HepG2 (cell line): ENCODE measurements around the gene SUN5. TPM values are rescaled to one million over a fixed set of nuclear protein-coding genes. Genes with fewer than 3 reads are reported as not detected.

Source experiments
- ARNT ChIP-seq: fragments of 450-650 bp; IDR thresholded peaks from 2 replicates; pipeline ENCODE4 v1.6.1; 2017
- ATF7-NPFF ChIP-seq: sonication (generic); formaldehyde crosslinking; IDR thresholded peaks from 2 replicates; pipeline ENCODE4 v1.8.1; 2023; ENCODE audit warnings: mild to moderate bottlenecking, low read depth, missing genetic modification reagents, moderate library complexity
- BRD4 ChIP-seq: sonication (generic); formaldehyde crosslinking; IDR thresholded peaks from 2 replicates; pipeline ENCODE4 v1.4.0; 2020; ENCODE audit warnings: missing genetic modification reagents
- CENPT ChIP-seq: sonication (generic); formaldehyde crosslinking; IDR thresholded peaks from 2 replicates; pipeline ENCODE4 v1.8.0; 2022; ENCODE audit warnings: low read depth, mild to moderate bottlenecking, moderate library complexity, missing genetic modification reagents
- CREBL2 ChIP-seq: sonication (generic); formaldehyde crosslinking; IDR thresholded peaks from 2 replicates; pipeline ENCODE4 v1.8.1; 2023; ENCODE audit warnings: missing genetic modification reagents, mild to moderate bottlenecking, borderline replicate concordance
- FOSL2 ChIP-seq: sonication (generic); formaldehyde crosslinking; IDR thresholded peaks from 2 replicates; pipeline ENCODE4 v1.4.0; 2020; ENCODE audit warnings: missing genetic modification reagents
- MAFG ChIP-seq: sonication (generic); formaldehyde crosslinking; IDR thresholded peaks from 2 replicates; pipeline ENCODE4 v1.5.1; 2020; ENCODE audit warnings: mild to moderate bottlenecking, missing genetic modification reagents
- MXD3 ChIP-seq: IDR thresholded peaks from 2 replicates; pipeline ENCODE4 v1.6.1; 2016; ENCODE audit warnings: mild to moderate bottlenecking, missing biosample characterization, missing genetic modification reagents
- NCOA1 ChIP-seq: sonication (generic); formaldehyde crosslinking; IDR thresholded peaks from 2 replicates; pipeline ENCODE4 v1.9.0; 2021; ENCODE audit warnings: missing genetic modification reagents
- RBFOX2 ChIP-seq: fragments of 200-400 bp; formaldehyde crosslinking; IDR thresholded peaks from 2 replicates; pipeline ENCODE4 v1.6.1; 2017; ENCODE audit warnings: low read depth, mild to moderate bottlenecking, low read length
- TFDP1 ChIP-seq: IDR thresholded peaks from 2 replicates; pipeline ENCODE4 v1.6.1; 2016; ENCODE audit warnings: missing compliant biosample characterization, missing genetic modification reagents, borderline replicate concordance
- ZFP62 ChIP-seq: sonication (generic); formaldehyde crosslinking; IDR thresholded peaks from 2 replicates; pipeline ENCODE4 v1.4.0; 2020; ENCODE audit warnings: missing genetic modification reagents
- ZNF263 ChIP-seq: sonication (generic); formaldehyde crosslinking; IDR thresholded peaks from 2 replicates; pipeline ENCODE4 v1.4.0; 2020; ENCODE audit warnings: missing genetic modification reagents
- ZNF609 ChIP-seq: sonication (generic); formaldehyde crosslinking; IDR thresholded peaks from 2 replicates; pipeline ENCODE4 v1.4.0; 2020; ENCODE audit warnings: mild to moderate bottlenecking, missing genetic modification reagents, borderline replicate concordance
- ZNF670 ChIP-seq: sonication (generic); formaldehyde crosslinking; IDR thresholded peaks from 2 replicates; pipeline ENCODE4 v1.8.0; 2022; ENCODE audit warnings: mild to moderate bottlenecking, missing genetic modification reagents, borderline replicate concordance
- ZNF724P ChIP-seq: sonication (generic); formaldehyde crosslinking; IDR thresholded peaks from 2 replicates; pipeline ENCODE4 v1.8.0; 2022; ENCODE audit warnings: missing genetic modification reagents, borderline replicate concordance
- ZNF792 ChIP-seq: IDR thresholded peaks from 2 replicates; pipeline ENCODE4 v1.6.1; 2016
- polyA plus RNA-seq, 8 experiments: library from polyadenylated mRNA; depleted of rRNA in 3 of 8; stranded (reverse) in 7 of 8; unstranded in 1 of 8; fragments of >200 nt; fragmentation: Illumina TruSeq in 4 of 8; extraction: Trizol in 4 of 8; gene quantifications; 2 replicates each; pipeline versions ENCODE4 v1.2.1 to v1.2.3, GENCODE V29; 2011 to 2016; ENCODE audit warnings: low read depth in 4 of 8, missing spikeins in 1 of 8, mixed read lengths in 1 of 8; ENCODE audit not compliant: insufficient read depth in 1 of 8
- total RNA-seq, 5 experiments: library from RNA; depleted of rRNA; stranded (reverse); fragments of >200 nt; fragmentation: Illumina TruSeq; extraction: Trizol; gene quantifications; 2 replicates each; pipeline ENCODE4 v1.2.3, GENCODE V29; 2016; ENCODE audit warnings: low read depth in 1 of 5
- TF ChIP-seq, protein P1 (sequence below): sonication (generic); formaldehyde crosslinking; conservative IDR thresholded peaks from 2 replicates; pipeline ENCODE4 v1.8.0; 2022; ENCODE audit warnings: low read depth, missing genetic modification reagents
- TF ChIP-seq, protein P2 (sequence below): sonication (generic); formaldehyde crosslinking; IDR thresholded peaks from 2 replicates; pipeline ENCODE4 v1.8.1; 2023; ENCODE audit warnings: mild to moderate bottlenecking, missing genetic modification reagents

Gene SUN5
- total and polyA plus RNA-seq, 2 of the 13 experiments (the other 11 are each of a cell fraction or from before 2014, with no cell fraction given): not detected

DNA sequence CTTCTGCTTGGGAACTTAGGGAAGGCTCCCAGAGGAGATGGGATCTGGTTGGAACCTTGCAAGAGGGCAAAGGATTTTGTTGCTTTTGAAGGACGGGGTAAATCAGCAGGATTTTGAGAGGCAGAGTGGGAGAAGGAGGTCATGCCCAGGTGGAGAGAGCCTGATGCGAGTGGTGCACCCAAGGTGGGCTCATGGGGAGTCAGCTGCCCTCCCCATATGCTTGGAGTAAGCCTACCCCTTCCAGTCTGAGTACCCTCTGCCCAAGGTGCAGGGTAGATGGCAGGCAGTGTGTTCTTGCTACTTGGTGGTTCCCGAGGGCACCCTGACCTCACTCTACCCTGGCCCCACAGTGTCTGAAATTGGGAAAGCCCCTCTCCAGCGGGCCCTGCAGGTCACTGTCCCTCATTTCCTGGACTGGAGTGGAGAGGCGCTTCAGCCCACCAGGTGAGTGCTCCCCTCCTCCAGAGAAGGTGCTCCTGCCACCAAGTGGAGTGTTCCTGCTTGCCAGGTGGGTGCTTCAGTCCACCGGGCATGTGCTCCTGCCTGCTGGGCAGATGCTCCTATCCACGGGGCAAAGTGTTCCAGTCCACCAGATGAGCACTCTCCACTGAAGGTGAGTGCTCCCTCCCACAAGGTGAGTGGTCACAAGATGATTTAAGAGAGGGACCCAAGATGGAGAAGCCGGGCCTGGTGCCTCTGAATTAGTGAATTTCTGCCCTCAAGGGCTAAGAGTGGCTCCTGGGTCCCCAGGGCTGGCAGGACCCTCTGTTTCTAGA lies 6.6 kb upstream of the SUN5 start (continued):
- TF ChIP-seq CREBL2 (CRISPR knock-in tag): peak; percentile 67; the same call in 1 of the 2 replicates
- no peak for TF ChIP-seq TFDP1 (CRISPR knock-in tag)
- TF ChIP-seq ZNF263 (CRISPR knock-in tag): peak; percentile 100
- no peak for TF ChIP-seq ZNF670 (CRISPR knock-in tag)
- TF ChIP-seq MXD3 (CRISPR knock-in tag): 0 out of 2 replicates have a peak, but pooled peaks have one; percentile 8
- no peak for TF ChIP-seq FOSL2 (CRISPR knock-in tag)
- no peak for TF ChIP-seq ZNF792 (CRISPR knock-in tag)
- TF ChIP-seq, protein P1, sequence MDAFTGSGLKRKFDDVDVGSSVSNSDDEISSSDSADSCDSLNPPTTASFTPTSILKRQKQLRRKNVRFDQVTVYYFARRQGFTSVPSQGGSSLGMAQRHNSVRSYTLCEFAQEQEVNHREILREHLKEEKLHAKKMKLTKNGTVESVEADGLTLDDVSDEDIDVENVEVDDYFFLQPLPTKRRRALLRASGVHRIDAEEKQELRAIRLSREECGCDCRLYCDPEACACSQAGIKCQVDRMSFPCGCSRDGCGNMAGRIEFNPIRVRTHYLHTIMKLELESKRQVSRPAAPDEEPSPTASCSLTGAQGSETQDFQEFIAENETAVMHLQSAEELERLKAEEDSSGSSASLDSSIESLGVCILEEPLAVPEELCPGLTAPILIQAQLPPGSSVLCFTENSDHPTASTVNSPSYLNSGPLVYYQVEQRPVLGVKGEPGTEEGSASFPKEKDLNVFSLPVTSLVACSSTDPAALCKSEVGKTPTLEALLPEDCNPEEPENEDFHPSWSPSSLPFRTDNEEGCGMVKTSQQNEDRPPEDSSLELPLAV (CRISPR knock-in tag): no peak
- TF ChIP-seq, protein P2, sequence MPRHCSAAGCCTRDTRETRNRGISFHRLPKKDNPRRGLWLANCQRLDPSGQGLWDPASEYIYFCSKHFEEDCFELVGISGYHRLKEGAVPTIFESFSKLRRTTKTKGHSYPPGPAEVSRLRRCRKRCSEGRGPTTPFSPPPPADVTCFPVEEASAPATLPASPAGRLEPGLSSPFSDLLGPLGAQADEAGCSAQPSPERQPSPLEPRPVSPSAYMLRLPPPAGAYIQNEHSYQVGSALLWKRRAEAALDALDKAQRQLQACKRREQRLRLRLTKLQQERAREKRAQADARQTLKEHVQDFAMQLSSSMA (CRISPR knock-in tag): peak; percentile 54; the same call in 1 of the 2 replicates
- peak; percentile 57; the same call in 1 of the 2 replicates for TF ChIP-seq ATF7-NPFF (CRISPR knock-in tag)
- peak; percentile 46; the same call in 1 of the 2 replicates for TF ChIP-seq ZNF609 (CRISPR knock-in tag)
- TF ChIP-seq ZNF724P (CRISPR knock-in tag): 0 out of 2 replicates have a peak, but pooled peaks have one; percentile 46
- no peak for TF ChIP-seq CENPT (CRISPR knock-in tag)
- no peak for TF ChIP-seq NCOA1
- TF ChIP-seq BRD4 (CRISPR knock-in tag): peak; percentile 8; the same call in 1 of the 2 replicates
- TF ChIP-seq RBFOX2: peak; percentile 82
- no peak for TF ChIP-seq ARNT
- TF ChIP-seq ZFP62: 0 out of 2 replicates have a peak, but pooled peaks have one; percentile 57
- no peak for TF ChIP-seq MAFG (CRISPR knock-in tag)
